ENCODE data around the gene GPRC5D. TPM values are rescaled to one million over a fixed set of nuclear protein-coding genes. Genes with fewer than 3 reads are reported as not detected.

GPRC5D gene
- not detected for polyA plus RNA-seq (2012; ENCODE audit: low read depth, missing spikeins)

GRCh38 chr12:12952036-12952435 is at the start of gene GPRC5D:
TSS of gene GPRC5D (minus strand) at chr12:12952170. CDS start at chr12:12950384, 1,786 bp downstream.
- TF ChIP-seq POLR2AphosphoS5 (IDR thresholded peaks at IDR 0.05; ENCODE audit: low read depth, low read length) (no peak), POLR2A (IDR thresholded peaks at IDR 0.05; ENCODE audit: low read depth, low read length) (no peak)
- FAIRE-seq: no peak
- DNase-seq (ENCODE audit: insufficient read length, low spot score): no peak

GRCh38 chr12:13001775-13002040 is 49.7 kb upstream of the GPRC5D start:
- FAIRE-seq (no peak), DNase-seq (ENCODE audit: insufficient read length, low spot score) (no peak)
- TF ChIP-seq POLR2A (IDR thresholded peaks at IDR 0.05; ENCODE audit: low read depth, low read length) (no peak), TAF1 (IDR thresholded peaks at IDR 0.05; ENCODE audit: low read depth, low read length) (no peak), SPI1 (IDR thresholded peaks at IDR 0.05; ENCODE audit: low read depth, low read length) (no peak), POU2F2 (IDR thresholded peaks at IDR 0.05; ENCODE audit: low read depth, low read length) (no peak), PAX5 (IDR thresholded peaks at IDR 0.05; ENCODE audit: insufficient read depth, low read length, severe bottlenecking) (no peak), POLR2AphosphoS5 (IDR thresholded peaks at IDR 0.05; ENCODE audit: low read depth, low read length) (no peak)

- DNase-seq (ENCODE audit: insufficient read length, low spot score) (peak; percentile 48), FAIRE-seq (no peak)
- TF ChIP-seq TAF1 (IDR thresholded peaks at IDR 0.05; ENCODE audit: low read depth, low read length) (no peak), POLR2A (IDR thresholded peaks at IDR 0.05; ENCODE audit: low read depth, low read length) (no peak), PAX5 (IDR thresholded peaks at IDR 0.05; ENCODE audit: insufficient read depth, low read length, severe bottlenecking) (no peak), SPI1 (IDR thresholded peaks at IDR 0.05; ENCODE audit: low read depth, low read length) (no peak), POLR2AphosphoS5 (IDR thresholded peaks at IDR 0.05; ENCODE audit: low read depth, low read length) (no peak), POU2F2 (IDR thresholded peaks at IDR 0.05; ENCODE audit: low read depth, low read length) (no peak)
Measured at GRCh38 chr12:13000925-13001774, 49.2 kb upstream of the GPRC5D start.

- peak; percentile 43 for DNase-seq (ENCODE audit: insufficient read length, low spot score)
- TF ChIP-seq TAF1 (IDR thresholded peaks at IDR 0.05; ENCODE audit: low read depth, low read length): no peak
- no peak for TF ChIP-seq POU2F2 (IDR thresholded peaks at IDR 0.05; ENCODE audit: low read depth, low read length)
- no peak for TF ChIP-seq SPI1 (IDR thresholded peaks at IDR 0.05; ENCODE audit: low read depth, low read length)
- no peak for TF ChIP-seq PAX5 (IDR thresholded peaks at IDR 0.05; ENCODE audit: insufficient read depth, low read length, severe bottlenecking)
- no peak for TF ChIP-seq POLR2A (IDR thresholded peaks at IDR 0.05; ENCODE audit: low read depth, low read length)
- TF ChIP-seq POLR2AphosphoS5 (IDR thresholded peaks at IDR 0.05; ENCODE audit: low read depth, low read length): no peak
- FAIRE-seq: no peak
Measured at GRCh38 chr12:13000616-13000924, 48.6 kb upstream of the GPRC5D start.

- no peak for TF ChIP-seq PAX5 (IDR thresholded peaks at IDR 0.05; ENCODE audit: insufficient read depth, low read length, severe bottlenecking)
- DNase-seq (ENCODE audit: insufficient read length, low spot score) (peak; percentile 92), FAIRE-seq (peak; percentile 93)
Measured at GRCh38 chr12:12999959-13000615, 48.1 kb upstream of the GPRC5D start, which contains the start of gene HEBP1. TSS of gene HEBP1 (minus strand) at chr12:13000265. CDS start at chr12:13000114, 151 bp downstream.

GRCh38 chr12:12999271-12999958 is 47.4 kb upstream of the GPRC5D start:
- no peak for FAIRE-seq
- DNase-seq (ENCODE audit: insufficient read length, low spot score): no peak
- TF ChIP-seq POLR2AphosphoS5 (IDR thresholded peaks at IDR 0.05; ENCODE audit: low read depth, low read length): no peak
- no peak for TF ChIP-seq POU2F2 (IDR thresholded peaks at IDR 0.05; ENCODE audit: low read depth, low read length)
- TF ChIP-seq PAX5 (IDR thresholded peaks at IDR 0.05; ENCODE audit: insufficient read depth, low read length, severe bottlenecking): no peak
- TF ChIP-seq TAF1 (IDR thresholded peaks at IDR 0.05; ENCODE audit: low read depth, low read length): no peak
- TF ChIP-seq SPI1 (IDR thresholded peaks at IDR 0.05; ENCODE audit: low read depth, low read length): no peak
- TF ChIP-seq POLR2A (IDR thresholded peaks at IDR 0.05; ENCODE audit: low read depth, low read length): no peak

GRCh38 chr12:12998248-12998647 is 46.3 kb upstream of the GPRC5D start:
- TF ChIP-seq TAF1 (IDR thresholded peaks at IDR 0.05; ENCODE audit: low read depth, low read length): no peak
- TF ChIP-seq POLR2A (IDR thresholded peaks at IDR 0.05; ENCODE audit: low read depth, low read length): no peak
- TF ChIP-seq POLR2AphosphoS5 (IDR thresholded peaks at IDR 0.05; ENCODE audit: low read depth, low read length): no peak
- no peak for TF ChIP-seq PAX5 (IDR thresholded peaks at IDR 0.05; ENCODE audit: insufficient read depth, low read length, severe bottlenecking)
- DNase-seq (ENCODE audit: insufficient read length, low spot score) (no peak), FAIRE-seq (no peak)

GRCh38 chr12:12997734-12998133 is 45.8 kb upstream of the GPRC5D start:
- no peak for TF ChIP-seq SPI1 (IDR thresholded peaks at IDR 0.05; ENCODE audit: low read depth, low read length)
- FAIRE-seq: no peak
- no peak for DNase-seq (ENCODE audit: insufficient read length, low spot score)

GRCh38 chr12:12997156-12997555 is 45.2 kb upstream of the GPRC5D start:
- TF ChIP-seq POLR2A (IDR thresholded peaks at IDR 0.05; ENCODE audit: low read depth, low read length) (no peak), POU2F2 (IDR thresholded peaks at IDR 0.05; ENCODE audit: low read depth, low read length) (no peak), SPI1 (IDR thresholded peaks at IDR 0.05; ENCODE audit: low read depth, low read length) (no peak), PAX5 (IDR thresholded peaks at IDR 0.05; ENCODE audit: insufficient read depth, low read length, severe bottlenecking) (no peak), TAF1 (IDR thresholded peaks at IDR 0.05; ENCODE audit: low read depth, low read length) (no peak), POLR2AphosphoS5 (IDR thresholded peaks at IDR 0.05; ENCODE audit: low read depth, low read length) (no peak)
- FAIRE-seq: no peak
- no peak for DNase-seq (ENCODE audit: insufficient read length, low spot score)

- TF ChIP-seq POU2F2 (IDR thresholded peaks at IDR 0.05; ENCODE audit: low read depth, low read length) (no peak), PAX5 (IDR thresholded peaks at IDR 0.05; ENCODE audit: insufficient read depth, low read length, severe bottlenecking) (no peak)
- DNase-seq (ENCODE audit: insufficient read length, low spot score) (no peak), FAIRE-seq (no peak)
Measured at GRCh38 chr12:12996209-12996608, 44.2 kb upstream of the GPRC5D start.

Measured in GM12891 (cell line).